Lower leg skin (tissue), 3 donors: Measurements from ENCODE around the gene TXNDC5.

Source experiments
- POLR2A ChIP-seq, 2 donors: fragments of 450-650 bp; IDR thresholded peaks; one replicate each; pipeline ENCODE4 v1.6.1; 2016 to 2017; ENCODE audit warnings: antibody characterized with exemption in 2 of 2, mild to moderate bottlenecking in 1 of 2, moderate library complexity in 1 of 2
- TF ChIP-seq, protein P1 (sequence below), 3 donors: fragments of 450-650 bp; IDR thresholded peaks; one replicate each; pipeline ENCODE4 v1.5.1; 2016; ENCODE audit warnings: antibody characterized with exemption in 3 of 3, mild to moderate bottlenecking in 3 of 3, moderate library complexity in 2 of 3

DNA sequence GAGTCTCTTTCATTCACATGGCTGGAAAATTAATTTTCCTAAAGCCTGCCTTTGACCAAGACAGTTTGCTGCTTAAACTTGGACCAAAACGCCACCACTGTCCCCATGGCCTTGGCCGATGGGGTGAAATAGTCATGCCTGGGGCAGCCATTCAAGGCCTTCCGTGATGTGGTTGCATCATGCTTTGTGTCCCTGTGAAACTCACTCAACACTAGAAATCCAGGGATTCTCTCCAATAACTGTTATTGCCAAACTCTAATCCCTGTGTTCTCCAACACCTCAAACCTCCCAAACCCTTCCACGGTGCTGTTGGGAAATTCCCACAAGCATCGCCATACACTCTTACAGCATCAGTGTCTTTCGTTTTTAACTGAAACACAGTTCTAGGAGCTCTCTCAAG is 1.4 kb upstream of the TXNDC5 start:
- TF ChIP-seq POLR2A (IDR thresholded peaks at IDR 0.05), result no peak
- TF ChIP-seq, protein P1, sequence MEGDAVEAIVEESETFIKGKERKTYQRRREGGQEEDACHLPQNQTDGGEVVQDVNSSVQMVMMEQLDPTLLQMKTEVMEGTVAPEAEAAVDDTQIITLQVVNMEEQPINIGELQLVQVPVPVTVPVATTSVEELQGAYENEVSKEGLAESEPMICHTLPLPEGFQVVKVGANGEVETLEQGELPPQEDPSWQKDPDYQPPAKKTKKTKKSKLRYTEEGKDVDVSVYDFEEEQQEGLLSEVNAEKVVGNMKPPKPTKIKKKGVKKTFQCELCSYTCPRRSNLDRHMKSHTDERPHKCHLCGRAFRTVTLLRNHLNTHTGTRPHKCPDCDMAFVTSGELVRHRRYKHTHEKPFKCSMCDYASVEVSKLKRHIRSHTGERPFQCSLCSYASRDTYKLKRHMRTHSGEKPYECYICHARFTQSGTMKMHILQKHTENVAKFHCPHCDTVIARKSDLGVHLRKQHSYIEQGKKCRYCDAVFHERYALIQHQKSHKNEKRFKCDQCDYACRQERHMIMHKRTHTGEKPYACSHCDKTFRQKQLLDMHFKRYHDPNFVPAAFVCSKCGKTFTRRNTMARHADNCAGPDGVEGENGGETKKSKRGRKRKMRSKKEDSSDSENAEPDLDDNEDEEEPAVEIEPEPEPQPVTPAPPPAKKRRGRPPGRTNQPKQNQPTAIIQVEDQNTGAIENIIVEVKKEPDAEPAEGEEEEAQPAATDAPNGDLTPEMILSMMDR (IDR thresholded peaks at IDR 0.05), result no peak
